ENCODE results near the gene DLGAP4.

DLGAP4 gene

GRCh38 chr20:36264426-36265246, 41.5 kb upstream of the DLGAP4 start:
- POLR2A ChIA-PET, result no interaction called here
- CTCF ChIA-PET, result interaction anchor here (0.9 kb wide), 1 partner anchor 62 kb away, joined by 3 read pairs; no protein-coding TSS in a partner anchor
- no peak for DNase-seq (ENCODE audit: extremely low spot score)
- TF ChIP-seq CTCF (IDR thresholded peaks at IDR 0.05; ENCODE audit: control extremely low read depth, extremely low read depth, low read depth, missing control alignments), result no peak

- no peak for DNase-seq (ENCODE audit: extremely low spot score)
- ChIA-PET CTCF (interaction anchor here (0.6 to 1.0 kb wide), 2 partner anchors 11 to 24 kb away, joined by 3 to 4 read pairs; no protein-coding TSS in a partner anchor), POLR2A (no interaction called here)
- TF ChIP-seq CTCF (IDR thresholded peaks at IDR 0.05; ENCODE audit: control extremely low read depth, extremely low read depth, low read depth, missing control alignments), result no peak
Observed at GRCh38 chr20:36266189-36266588, 40.0 kb upstream of the DLGAP4 start.

- CTCF ChIA-PET, result interaction anchor here (0.9 to 1.7 kb wide), 3 partner anchors 10 to 132 kb away, joined by 3 to 4 read pairs (median 4); no protein-coding TSS in a partner anchor
- POLR2A ChIA-PET, result interaction anchor here (0.9 kb wide), 1 partner anchor 32 kb away, joined by 3 read pairs; the partner anchor contains the start of gene AAR2
- no peak for DNase-seq (ENCODE audit: extremely low spot score)
- no peak for TF ChIP-seq CTCF (IDR thresholded peaks at IDR 0.05; ENCODE audit: control extremely low read depth, extremely low read depth, low read depth, missing control alignments)
Observed at GRCh38 chr20:36267605-36268381, 38.3 kb upstream of the DLGAP4 start.

GRCh38 chr20:36268440-36269342, 37.4 kb upstream of the DLGAP4 start:
- no peak for DNase-seq (ENCODE audit: extremely low spot score)
- ChIA-PET CTCF (interaction anchor here (0.9 to 1.7 kb wide), 3 partner anchors 11 to 131 kb away, joined by 3 to 4 read pairs (median 4); no protein-coding TSS in a partner anchor), POLR2A (interaction anchor here (0.9 kb wide), 1 partner anchor 33 kb away, joined by 3 read pairs; the partner anchor contains the start of gene AAR2)
- no peak for TF ChIP-seq CTCF (IDR thresholded peaks at IDR 0.05; ENCODE audit: control extremely low read depth, extremely low read depth, low read depth, missing control alignments)

GRCh38 chr20:36269507-36269906, 36.6 kb upstream of the DLGAP4 start:
- no peak for DNase-seq (ENCODE audit: extremely low spot score)
- ChIA-PET CTCF (interaction anchor here (1.7 to 7.4 kb wide), 2 partner anchors 130 to 169 kb away, joined by 4 to 66 read pairs; no protein-coding TSS in a partner anchor), POLR2A (no interaction called here)
- TF ChIP-seq CTCF (IDR thresholded peaks at IDR 0.05; ENCODE audit: control extremely low read depth, extremely low read depth, low read depth, missing control alignments), result no peak
